Activated CD4-positive, alpha-beta T cell treated with anti-CD3 and anti-CD28 coated beads, Interleukin-2, amount 10 ng/mL, durations not matched to agents 24 days and 14 days (primary cell): ENCODE data around the gene HOXC11. TPM values are rescaled to one million over a fixed set of nuclear protein-coding genes. Genes with fewer than 3 reads are reported as not detected.

Experiments used
- DNase-seq: peaks from one replicate; pipeline ENCODE4 v3.0.0; 2022
- H3K27ac Mint-ChIP-seq: one replicate; pipeline ENCODE4 v1.8.0; 2022; ENCODE audit warnings: mild to moderate bottlenecking, mixed read lengths
- H3K27me3 Mint-ChIP-seq: one replicate; pipeline ENCODE4 v1.8.0; 2022; ENCODE audit warnings: mixed read lengths
- H3K36me3 Mint-ChIP-seq: one replicate; pipeline ENCODE4 v1.8.0; 2022; ENCODE audit warnings: low read depth, mild to moderate bottlenecking, mixed read lengths
- H3K4me1 Mint-ChIP-seq: one replicate; pipeline ENCODE4 v1.8.0; 2021; ENCODE audit warnings: mixed read lengths
- H3K4me3 Mint-ChIP-seq: one replicate; pipeline ENCODE4 v1.8.0; 2022; ENCODE audit warnings: mild to moderate bottlenecking, moderate library complexity, mixed read lengths
- H3K9me3 Mint-ChIP-seq: one replicate; pipeline ENCODE4 v1.8.0; 2021; ENCODE audit warnings: mixed read lengths
- intact Hi-C: fragments of 100-400 bp; cut with micrococcal nuclease; formaldehyde crosslinking; loops from one replicate; pipeline ENCODE4 v1.15.1; 2023
- total RNA-seq: library from RNA; stranded (reverse); gene quantifications from 2 replicates; pipeline ENCODE4 v1.2.3, GENCODE V29; 2022

HOXC11 gene
- total RNA-seq, 1 donor from 2014 or later: not detected

DNA sequence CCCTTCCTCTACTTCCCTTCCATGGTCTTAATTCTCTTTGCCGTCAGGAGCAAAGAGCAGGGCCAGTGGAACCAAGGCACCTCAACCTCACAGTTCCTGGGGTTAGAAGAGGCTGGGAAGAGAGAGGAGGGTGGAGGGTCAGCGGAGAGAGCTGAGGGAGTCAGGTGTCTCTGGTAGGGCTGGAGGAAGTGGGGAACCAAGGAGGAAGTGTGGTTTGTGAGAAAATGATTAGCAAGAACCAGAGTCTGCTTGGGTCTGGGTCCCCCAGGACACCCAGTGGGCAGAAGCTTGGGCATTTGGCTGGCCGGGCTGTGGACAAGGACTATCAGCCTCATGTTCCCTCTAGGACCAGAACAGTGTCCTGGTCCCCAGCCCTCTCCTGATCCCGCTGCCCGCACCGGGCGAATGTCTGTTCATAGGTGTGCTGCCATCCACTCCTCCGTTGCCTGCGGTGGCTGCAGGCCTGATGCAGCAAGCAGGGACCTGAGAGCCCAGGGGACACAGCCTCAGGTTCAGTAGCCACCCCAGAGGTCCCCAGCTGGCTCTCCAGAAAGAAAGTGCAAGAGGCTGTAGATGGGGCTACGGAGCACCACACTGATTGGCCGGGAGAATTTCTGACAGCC, 15.9 kb upstream of the HOXC11 start:
- H3K4me3 Mint-ChIP-seq: no peak overlapping the region
- no peak overlapping the region for H3K27ac Mint-ChIP-seq
- peaks cover 13% of the 10 kb centered on the region for H3K9me3 Mint-ChIP-seq
- DNase-seq: no peak
- peaks cover 5% of the 10 kb centered on the region for H3K4me1 Mint-ChIP-seq
- intact Hi-C loops: loop anchor here (5.0 kb wide), 1 partner anchor 75 kb away; the partner anchor contains the start of gene HOXC5
- H3K36me3 Mint-ChIP-seq: peaks cover 1% of the 10 kb centered on the region
- peaks cover 81% of the 10 kb centered on the region for H3K27me3 Mint-ChIP-seq

DNA sequence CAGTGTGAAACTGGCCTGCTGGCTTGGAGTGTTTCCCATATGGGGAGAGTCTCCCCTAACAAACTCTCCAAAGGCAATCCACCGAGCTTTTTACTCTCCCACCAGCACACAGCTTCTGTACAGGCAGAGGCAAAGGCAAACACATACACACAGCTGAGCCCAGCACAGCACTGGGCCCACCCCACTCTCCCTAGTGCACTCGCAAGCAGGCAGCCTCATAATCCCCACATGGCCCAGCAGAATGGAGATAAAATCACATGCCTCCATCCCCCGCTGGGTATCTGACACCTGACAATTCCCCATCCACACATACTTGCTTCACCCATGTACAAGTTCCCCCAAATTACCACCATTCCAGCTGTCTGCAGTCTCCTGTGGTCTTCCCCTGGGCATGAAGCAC, 14.8 kb upstream of the HOXC11 start:
- DNase-seq: no peak
- intact Hi-C loops: loop anchor here (5.0 kb wide), 1 partner anchor 74 kb away; the partner anchor contains the start of gene HOXC5
- Mint-ChIP-seq H3K36me3 (peaks cover 1% of the 10 kb centered on the region), H3K27me3 (peaks cover 80% of the 10 kb centered on the region), H3K27ac (no peak overlapping the region), H3K9me3 (peaks cover 13% of the 10 kb centered on the region), H3K4me1 (peaks cover 5% of the 10 kb centered on the region), H3K4me3 (no peak overlapping the region)

DNA sequence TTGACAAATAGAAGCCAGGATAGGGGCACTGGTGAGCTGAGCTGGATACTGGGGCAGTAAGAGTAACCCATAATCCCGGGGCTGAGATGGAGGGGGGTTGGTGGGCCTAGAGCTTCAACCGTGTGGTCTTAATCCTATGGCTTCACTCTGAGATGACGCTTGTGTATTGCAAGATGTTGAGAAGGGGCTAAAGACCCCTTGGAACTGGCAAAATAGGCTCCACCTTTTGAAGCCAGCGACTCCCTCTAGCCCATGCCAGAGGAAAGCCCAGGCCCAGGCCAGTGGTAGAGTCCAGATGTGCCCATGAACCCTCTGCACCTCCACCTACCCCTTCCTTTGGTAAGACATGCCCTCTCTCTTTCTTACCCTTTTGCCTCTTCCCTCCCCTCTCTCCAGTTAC, 13.6 kb upstream of the HOXC11 start:
- Mint-ChIP-seq H3K9me3 (peaks cover 9% of the 10 kb centered on the region), H3K27ac (no peak overlapping the region), H3K36me3 (no peaks in the 10 kb centered on the region), H3K27me3 (peaks cover 79% of the 10 kb centered on the region), H3K4me1 (peaks cover 7% of the 10 kb centered on the region), H3K4me3 (no peak overlapping the region)
- intact Hi-C loops: loop anchor here (5.0 kb wide), 1 partner anchor 73 kb away; the partner anchor contains the start of gene HOXC5
- no peak for DNase-seq

GRCh38 chr12:53960187-53961024, 12.5 kb upstream of the HOXC11 start:
- no peaks in the 10 kb centered on the region for H3K36me3 Mint-ChIP-seq
- peaks cover 9% of the 10 kb centered on the region for H3K9me3 Mint-ChIP-seq
- no peak for DNase-seq
- peaks cover 10% of the 10 kb centered on the region for H3K4me1 Mint-ChIP-seq
- intact Hi-C loops: no loop called here
- H3K27ac Mint-ChIP-seq: peak overlapping the region; percentile 25
- no peak overlapping the region for H3K4me3 Mint-ChIP-seq
- H3K27me3 Mint-ChIP-seq: peaks cover 85% of the 10 kb centered on the region

DNA sequence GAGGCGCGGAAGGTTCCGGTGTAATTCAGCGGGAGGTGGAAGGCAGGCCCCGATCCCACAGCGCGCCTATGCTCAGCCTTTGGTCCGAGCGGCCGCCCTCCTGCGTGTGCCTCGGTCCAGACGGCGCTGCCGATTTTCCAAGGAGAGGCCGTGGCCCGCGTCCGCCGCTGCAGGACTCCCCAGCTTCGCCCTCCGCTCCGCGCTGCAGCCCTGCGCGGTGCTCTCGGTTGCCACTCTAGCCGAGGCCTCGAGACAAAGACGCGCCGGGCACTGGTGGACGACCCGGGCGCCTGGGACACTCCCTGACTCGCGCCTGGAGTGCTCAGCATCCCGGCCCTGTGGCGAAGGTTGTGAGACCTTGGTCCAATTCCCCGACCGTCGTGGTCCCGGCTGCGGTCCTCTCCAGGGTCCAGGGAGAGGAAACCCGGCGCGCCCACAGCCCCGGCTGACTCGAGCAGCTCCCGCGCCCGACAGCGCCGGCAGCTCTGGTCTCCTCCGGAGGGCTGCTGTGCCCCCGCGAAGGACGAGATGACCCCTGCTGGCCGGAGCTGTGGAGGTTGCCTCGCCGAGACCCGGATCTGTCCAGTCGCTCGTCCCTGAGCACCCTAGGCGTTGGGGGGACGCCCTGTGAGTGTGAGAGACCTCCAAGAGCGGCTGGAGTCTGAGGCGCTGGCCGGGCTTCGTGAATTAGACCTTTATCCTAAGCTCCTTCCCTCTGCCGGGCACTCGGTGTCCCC, 11.7 kb upstream of the HOXC11 start:
- Mint-ChIP-seq H3K36me3 (no peaks in the 10 kb centered on the region), H3K27ac (no peak overlapping the region), H3K9me3 (peaks cover 9% of the 10 kb centered on the region), H3K4me3 (no peak overlapping the region), H3K27me3 (peaks cover 88% of the 10 kb centered on the region), H3K4me1 (peaks cover 7% of the 10 kb centered on the region)
- DNase-seq: no peak
- intact Hi-C loops: no loop called here

DNA sequence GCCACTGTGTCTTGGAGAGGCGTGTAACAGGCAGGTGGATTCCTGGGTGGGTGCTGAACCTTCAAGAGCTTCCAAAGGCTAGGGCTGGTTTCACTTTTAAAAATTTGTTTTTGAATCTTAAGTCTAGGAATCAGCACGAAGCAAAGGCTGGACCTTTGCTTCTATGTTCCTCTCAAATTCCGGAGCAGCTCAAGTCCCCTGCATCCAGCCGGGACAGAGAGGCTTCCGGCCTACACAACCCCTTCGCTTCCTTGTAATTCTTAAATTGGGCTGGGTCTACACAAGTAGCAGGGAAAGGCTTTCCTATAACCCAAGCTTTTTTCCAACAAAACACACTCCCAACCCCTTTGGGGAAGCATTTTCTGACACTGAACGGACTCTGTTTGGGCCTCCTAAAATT, 9.9 kb upstream of the HOXC11 start:
- H3K27me3 Mint-ChIP-seq: peaks cover 88% of the 10 kb centered on the region
- no peak overlapping the region for H3K4me3 Mint-ChIP-seq
- intact Hi-C loops: no loop called here
- no peaks in the 10 kb centered on the region for H3K36me3 Mint-ChIP-seq
- H3K27ac Mint-ChIP-seq: no peak overlapping the region
- no peak for DNase-seq
- peaks cover 13% of the 10 kb centered on the region for H3K4me1 Mint-ChIP-seq
- peaks cover 9% of the 10 kb centered on the region for H3K9me3 Mint-ChIP-seq

GRCh38 chr12:53963434-53964314, 9.3 kb upstream of the HOXC11 start:
- Mint-ChIP-seq H3K36me3 (no peaks in the 10 kb centered on the region), H3K4me1 (peaks cover 13% of the 10 kb centered on the region), H3K27ac (no peak overlapping the region), H3K27me3 (peaks cover 88% of the 10 kb centered on the region), H3K4me3 (no peak overlapping the region), H3K9me3 (peaks cover 9% of the 10 kb centered on the region)
- intact Hi-C loops: no loop called here
- no peak for DNase-seq

GRCh38 chr12:53964315-53964713, 8.6 kb upstream of the HOXC11 start:
- no peak overlapping the region for H3K4me3 Mint-ChIP-seq
- H3K27me3 Mint-ChIP-seq: peaks cover 90% of the 10 kb centered on the region
- peaks cover 13% of the 10 kb centered on the region for H3K4me1 Mint-ChIP-seq
- DNase-seq: no peak
- H3K36me3 Mint-ChIP-seq: no peaks in the 10 kb centered on the region
- intact Hi-C loops: no loop called here
- peaks cover 9% of the 10 kb centered on the region for H3K9me3 Mint-ChIP-seq
- no peak overlapping the region for H3K27ac Mint-ChIP-seq

DNA sequence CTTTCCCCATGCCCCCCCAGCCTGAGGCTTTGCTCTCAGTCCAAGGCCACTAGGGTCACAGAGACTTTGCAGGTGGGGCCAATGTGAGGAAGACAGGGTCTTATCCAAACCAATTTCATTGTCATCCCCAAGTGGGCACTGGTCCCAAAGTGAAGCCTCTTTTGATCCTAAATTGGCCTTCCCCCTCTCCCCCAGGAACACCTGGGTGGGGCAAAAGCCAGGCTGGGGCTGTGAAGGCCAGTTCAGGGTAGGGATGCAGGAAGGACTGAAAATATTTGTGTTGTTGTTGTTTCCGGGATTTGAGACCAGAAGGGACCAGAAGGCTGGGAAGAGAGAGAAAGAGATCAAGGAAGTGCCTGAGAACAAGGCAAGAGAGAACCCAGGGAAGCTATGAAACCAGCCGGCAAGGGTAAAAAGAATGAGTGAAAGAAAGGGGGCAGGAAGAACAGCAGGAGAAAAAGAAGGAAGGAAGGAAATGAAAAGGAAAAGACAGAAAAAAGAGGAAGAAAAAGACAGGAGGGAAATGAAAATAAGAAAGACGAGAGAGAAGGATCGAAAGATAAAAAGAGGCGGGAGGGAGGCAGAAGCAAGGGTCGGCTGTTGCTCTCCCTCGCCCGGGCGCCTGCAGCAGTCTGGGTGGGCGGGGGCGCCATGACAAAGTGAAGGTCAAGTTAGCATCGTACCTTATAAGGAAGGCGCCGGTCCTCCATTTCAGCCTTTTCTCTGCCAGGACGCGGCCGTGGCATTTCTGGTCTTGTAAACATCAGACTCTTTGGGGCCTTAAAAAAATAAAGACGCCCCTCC, 7.4 kb upstream of the HOXC11 start:
- Mint-ChIP-seq H3K27me3 (peaks cover 89% of the 10 kb centered on the region), H3K27ac (peak overlapping the region; percentile 15), H3K4me1 (peaks cover 13% of the 10 kb centered on the region), H3K9me3 (peaks cover under 1% of the 10 kb centered on the region), H3K4me3 (no peak overlapping the region), H3K36me3 (no peaks in the 10 kb centered on the region)
- DNase-seq: no peak
- intact Hi-C loops: loop anchor here (1.0 kb wide), 1 partner anchor 9 kb away; the partner anchor contains the start of gene HOTAIR

- no peaks in the 10 kb centered on the region for H3K36me3 Mint-ChIP-seq
- intact Hi-C loops: loop anchor here (1.0 kb wide), 1 partner anchor 8 kb away; the partner anchor contains the start of gene HOTAIR
- no peak overlapping the region for H3K4me3 Mint-ChIP-seq
- no peak overlapping the region for H3K27ac Mint-ChIP-seq
- DNase-seq: no peak
- no peaks in the 10 kb centered on the region for H3K9me3 Mint-ChIP-seq
- peaks cover 92% of the 10 kb centered on the region for H3K27me3 Mint-ChIP-seq
- peaks cover 13% of the 10 kb centered on the region for H3K4me1 Mint-ChIP-seq
These were observed 6.9 kb upstream of the HOXC11 start for GRCh38 chr12:53966085-53966384.

- Mint-ChIP-seq H3K4me3 (no peak overlapping the region), H3K27ac (no peak overlapping the region), H3K4me1 (peaks cover 13% of the 10 kb centered on the region), H3K36me3 (peaks cover 1% of the 10 kb centered on the region), H3K27me3 (peaks cover 95% of the 10 kb centered on the region), H3K9me3 (no peaks in the 10 kb centered on the region)
- DNase-seq: no peak
- intact Hi-C loops: loop anchor here (1.0 kb wide), 1 partner anchor 8 kb away; the partner anchor contains the start of gene HOTAIR
These were observed 6.4 kb upstream of the HOXC11 start for GRCh38 chr12:53966385-53967133.

GRCh38 chr12:53967421-53967925, 5.5 kb upstream of the HOXC11 start:
- Mint-ChIP-seq H3K36me3 (peaks cover 1% of the 10 kb centered on the region), H3K27ac (no peak overlapping the region), H3K4me1 (peaks cover 13% of the 10 kb centered on the region), H3K9me3 (no peaks in the 10 kb centered on the region), H3K4me3 (no peak overlapping the region), H3K27me3 (peaks cover 96% of the 10 kb centered on the region)
- DNase-seq: no peak
- intact Hi-C loops: no loop called here
